GM12873 (cell line): ENCODE measurements around the gene POU2AF2.

Experiments
- TF ChIP-seq, protein P1 (sequence below): IDR thresholded peaks from 2 replicates; pipeline ENCODE4 v1.5.1; 2012; ENCODE audit warnings: low read depth, mild to moderate bottlenecking, moderate library complexity, low read length, control low read depth; ENCODE audit not compliant: insufficient read depth; ENCODE audit errors: missing control alignments

The POU2AF2 gene

DNA sequence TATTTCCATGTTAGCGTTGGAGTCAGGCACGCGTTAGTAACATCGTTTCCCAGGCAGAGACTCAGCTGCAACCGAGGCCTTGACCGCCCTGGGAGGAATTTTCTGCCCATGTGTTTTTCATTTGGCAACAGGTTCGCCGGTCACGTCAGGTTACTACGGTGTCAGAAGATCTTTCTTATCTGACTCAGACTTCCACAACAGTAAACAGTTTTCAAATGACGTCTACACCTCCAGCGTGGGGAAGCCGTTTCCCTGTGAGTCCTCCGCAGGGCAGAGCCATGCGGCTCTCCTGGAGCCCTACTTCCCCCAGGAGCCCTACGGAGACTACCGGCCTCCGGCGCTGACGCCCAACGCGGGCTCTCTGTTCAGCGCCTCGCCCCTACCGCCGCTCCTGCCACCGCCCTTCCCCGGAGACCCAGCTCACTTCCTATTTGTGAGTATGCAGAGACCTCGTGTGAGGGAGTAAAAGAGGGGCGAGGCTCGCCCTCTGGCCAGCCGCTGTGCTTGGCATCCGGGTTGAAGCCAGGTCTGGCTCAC, 38.5 kb downstream of the POU2AF2 start:
- TF ChIP-seq, protein P1, sequence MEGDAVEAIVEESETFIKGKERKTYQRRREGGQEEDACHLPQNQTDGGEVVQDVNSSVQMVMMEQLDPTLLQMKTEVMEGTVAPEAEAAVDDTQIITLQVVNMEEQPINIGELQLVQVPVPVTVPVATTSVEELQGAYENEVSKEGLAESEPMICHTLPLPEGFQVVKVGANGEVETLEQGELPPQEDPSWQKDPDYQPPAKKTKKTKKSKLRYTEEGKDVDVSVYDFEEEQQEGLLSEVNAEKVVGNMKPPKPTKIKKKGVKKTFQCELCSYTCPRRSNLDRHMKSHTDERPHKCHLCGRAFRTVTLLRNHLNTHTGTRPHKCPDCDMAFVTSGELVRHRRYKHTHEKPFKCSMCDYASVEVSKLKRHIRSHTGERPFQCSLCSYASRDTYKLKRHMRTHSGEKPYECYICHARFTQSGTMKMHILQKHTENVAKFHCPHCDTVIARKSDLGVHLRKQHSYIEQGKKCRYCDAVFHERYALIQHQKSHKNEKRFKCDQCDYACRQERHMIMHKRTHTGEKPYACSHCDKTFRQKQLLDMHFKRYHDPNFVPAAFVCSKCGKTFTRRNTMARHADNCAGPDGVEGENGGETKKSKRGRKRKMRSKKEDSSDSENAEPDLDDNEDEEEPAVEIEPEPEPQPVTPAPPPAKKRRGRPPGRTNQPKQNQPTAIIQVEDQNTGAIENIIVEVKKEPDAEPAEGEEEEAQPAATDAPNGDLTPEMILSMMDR: no peak

GRCh38 chr11:111285189-111286091, 39.9 kb downstream of the POU2AF2 start:
- TF ChIP-seq, protein P1: no peak

GRCh38 chr11:111291764-111292163, 46.2 kb downstream of the POU2AF2 start:
- TF ChIP-seq, protein P1: no peak

- TF ChIP-seq, protein P1: no peak
Observed at GRCh38 chr11:111296196-111296595, 50.7 kb downstream of the POU2AF2 start.

- TF ChIP-seq, protein P1: no peak
Observed at GRCh38 chr11:111297696-111298095, 52.2 kb downstream of the POU2AF2 start.

DNA sequence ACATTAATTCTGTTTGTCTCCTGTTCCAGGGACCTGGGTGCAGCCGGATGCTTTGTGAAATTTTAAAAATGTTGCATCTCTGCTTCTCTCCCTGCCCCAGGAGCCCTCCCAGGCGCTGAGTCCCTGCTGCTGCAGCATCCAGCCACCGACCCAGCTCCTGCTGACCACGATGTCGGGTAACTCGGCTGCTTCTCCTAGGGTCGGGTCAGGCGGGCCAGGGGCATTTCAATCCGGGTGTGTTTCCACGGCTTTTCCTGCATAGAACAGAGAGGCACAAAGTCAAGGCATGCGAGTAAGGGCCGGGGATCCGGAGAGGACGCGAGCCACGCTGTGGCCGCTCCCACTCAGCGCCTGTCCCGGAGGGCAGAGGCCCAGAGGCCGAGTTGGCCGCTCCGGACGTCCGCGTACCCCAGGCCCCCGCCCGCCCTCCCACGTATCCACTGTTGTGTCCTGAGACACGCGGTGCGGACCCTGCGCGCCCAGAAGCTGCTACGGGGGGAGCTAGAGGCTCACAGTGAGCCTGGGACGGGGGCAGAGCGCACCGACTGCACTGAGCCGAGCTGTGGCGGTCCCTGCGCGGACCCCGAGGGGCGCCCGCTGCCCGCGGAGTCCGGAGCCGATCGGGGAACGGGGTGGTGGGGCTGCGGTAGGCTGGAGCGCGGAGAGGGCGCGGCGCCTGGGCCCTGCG, 53.0 kb downstream of the POU2AF2 start, which contains the start of gene POU2AF3:
Gene POU2AF3 (plus strand): TSS at position 134 of the 688 bp plus-strand sequence. CDS start 36 bp downstream, at position 170.
- TF ChIP-seq, protein P1: no peak
